ENCODE measurements around the gene HOXA3.

HOXA3 gene

GRCh38 chr7:27165089-27165995, 13.0 kb upstream of the HOXA3 start, which contains the start of gene HOXA9:
TSS of gene HOXA9 (minus strand) at chr7:27165537. CDS start at chr7:27165457, 80 bp downstream.
- peak; percentile 96 for DNase-seq

DNA sequence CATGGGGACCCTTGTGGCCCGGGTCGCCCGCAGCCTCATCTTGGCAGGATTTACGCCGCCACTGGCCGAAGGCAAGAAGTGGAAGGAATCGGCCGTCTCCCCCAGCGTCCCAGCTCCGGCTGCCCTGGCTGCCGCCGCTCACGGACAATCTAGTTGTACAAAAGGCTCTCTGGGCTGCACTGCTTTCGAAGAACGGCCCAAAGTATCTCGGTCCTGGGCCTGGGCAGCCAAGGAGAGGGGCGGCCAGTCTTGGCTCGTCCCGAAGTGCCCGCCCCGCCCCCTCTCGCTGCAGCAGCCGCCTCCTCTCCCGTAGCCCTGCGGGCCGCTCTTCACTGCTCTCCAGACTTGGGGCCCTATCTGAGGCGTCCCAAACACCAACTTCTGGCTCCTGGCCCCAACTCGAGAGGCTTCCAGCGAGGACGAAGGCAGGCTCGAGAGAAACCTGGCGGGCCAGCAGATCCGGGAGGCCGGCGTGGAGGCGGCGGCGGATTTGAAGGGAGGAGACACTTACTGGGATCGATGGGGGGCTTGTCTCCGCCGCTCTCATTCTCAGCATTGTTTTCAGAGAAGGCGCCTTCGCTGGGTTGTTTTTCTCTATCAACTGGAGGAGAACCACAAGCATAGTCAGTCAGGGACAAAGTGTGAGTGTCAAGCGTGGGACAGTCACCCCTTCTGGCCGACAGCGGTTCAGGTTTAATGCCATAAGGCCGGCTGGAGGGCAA, 12.1 kb upstream of the HOXA3 start:
- DNase-seq = peak; percentile 44

GRCh38 chr7:27164045-27164366, 11.6 kb upstream of the HOXA3 start:
- no peak for DNase-seq

DNA sequence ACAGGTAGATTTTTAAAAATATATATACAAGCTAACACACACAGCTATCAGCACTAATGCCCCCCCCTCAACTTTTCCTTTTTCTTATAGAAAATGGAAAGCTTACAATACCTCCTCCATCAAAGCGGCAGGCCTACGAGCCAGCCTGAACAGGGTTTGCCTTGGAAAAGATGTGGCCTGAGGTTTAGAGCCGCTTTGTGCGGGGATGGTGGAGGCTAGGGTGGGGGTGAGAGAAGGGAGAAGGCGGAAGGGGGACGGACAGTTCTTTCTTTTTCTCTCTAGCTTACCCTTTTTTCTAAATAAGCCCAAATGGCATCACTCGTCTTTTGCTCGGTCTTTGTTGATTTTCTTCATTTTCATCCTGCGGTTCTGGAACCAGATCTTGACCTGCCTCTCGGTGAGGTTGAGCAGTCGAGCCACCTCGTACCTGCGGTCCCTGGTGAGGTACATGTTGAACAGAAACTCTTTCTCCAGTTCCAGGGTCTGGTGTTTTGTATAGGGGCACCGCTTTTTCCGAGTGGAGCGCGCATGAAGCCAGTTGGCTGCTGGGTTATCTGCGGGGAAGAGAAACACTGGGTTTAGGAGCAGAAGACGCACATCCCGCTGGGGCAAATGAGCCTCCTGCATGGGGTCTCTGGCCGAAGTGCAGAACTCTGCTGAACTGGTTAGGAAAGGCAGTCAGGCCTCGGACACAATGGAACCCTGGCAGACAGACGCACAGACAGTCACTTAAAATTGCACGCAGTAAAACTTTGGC, 11.1 kb upstream of the HOXA3 start:
- no peak for DNase-seq

DNA sequence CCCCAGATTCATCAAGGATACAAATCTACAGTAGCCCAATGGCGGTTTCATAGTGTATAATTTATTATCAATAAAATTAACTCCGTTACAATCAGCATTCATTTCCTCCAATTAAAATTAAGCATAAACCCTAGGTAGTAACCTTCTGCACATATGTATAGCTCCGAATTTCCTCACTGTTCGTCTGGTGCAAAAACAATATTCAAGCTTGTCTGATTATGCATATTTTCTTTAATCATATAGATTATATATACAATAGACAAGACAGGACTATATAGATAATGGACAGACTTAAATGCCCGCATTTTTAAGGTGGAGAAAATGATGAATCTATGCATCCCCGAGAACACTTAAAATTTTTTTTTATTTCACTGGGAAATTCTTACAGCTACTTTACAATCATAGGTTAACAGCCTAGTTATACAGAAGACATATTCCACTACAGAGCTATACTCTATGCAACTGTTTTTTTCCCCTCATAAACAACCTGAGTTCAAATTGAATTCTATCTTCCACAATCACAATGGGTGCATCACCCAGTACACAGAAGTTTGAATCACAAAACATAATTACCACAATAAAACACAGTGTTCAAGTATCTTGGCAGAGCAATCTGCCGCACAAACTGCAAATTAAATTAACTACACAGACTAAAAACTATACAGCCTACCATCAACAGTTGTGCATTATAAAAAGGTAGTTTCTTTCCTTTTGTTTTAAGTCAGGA, 10.3 kb upstream of the HOXA3 start:
- DNase-seq = no peak

- DNase-seq = no peak
These were observed 9.6 kb upstream of the HOXA3 start for GRCh38 chr7:27161721-27162560.

DNA sequence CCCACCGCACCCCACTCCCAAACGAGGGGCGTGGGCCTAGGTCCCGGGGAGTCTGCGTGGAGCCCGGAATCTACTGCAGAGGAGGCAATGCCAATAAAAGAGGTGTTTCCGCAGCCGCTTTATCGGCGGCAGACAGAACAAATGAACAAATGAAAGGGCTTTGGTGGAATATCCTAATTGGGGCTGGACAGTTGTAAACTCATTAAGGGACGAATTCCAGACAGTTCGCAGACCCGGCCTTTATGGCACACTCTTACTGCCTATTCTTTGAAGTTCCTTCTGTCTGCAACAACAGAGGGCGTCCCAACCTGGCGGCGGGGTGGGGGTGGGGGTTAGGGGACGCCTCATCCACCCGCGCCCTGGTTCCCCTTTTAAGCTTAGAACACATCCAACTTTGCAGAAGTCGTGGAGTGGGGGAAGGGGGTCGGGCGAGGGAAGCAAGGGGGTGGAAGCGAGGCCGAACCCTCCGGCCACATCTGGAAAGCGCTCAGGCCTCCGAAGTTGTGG, 8.9 kb upstream of the HOXA3 start:
- no peak for DNase-seq

DNA sequence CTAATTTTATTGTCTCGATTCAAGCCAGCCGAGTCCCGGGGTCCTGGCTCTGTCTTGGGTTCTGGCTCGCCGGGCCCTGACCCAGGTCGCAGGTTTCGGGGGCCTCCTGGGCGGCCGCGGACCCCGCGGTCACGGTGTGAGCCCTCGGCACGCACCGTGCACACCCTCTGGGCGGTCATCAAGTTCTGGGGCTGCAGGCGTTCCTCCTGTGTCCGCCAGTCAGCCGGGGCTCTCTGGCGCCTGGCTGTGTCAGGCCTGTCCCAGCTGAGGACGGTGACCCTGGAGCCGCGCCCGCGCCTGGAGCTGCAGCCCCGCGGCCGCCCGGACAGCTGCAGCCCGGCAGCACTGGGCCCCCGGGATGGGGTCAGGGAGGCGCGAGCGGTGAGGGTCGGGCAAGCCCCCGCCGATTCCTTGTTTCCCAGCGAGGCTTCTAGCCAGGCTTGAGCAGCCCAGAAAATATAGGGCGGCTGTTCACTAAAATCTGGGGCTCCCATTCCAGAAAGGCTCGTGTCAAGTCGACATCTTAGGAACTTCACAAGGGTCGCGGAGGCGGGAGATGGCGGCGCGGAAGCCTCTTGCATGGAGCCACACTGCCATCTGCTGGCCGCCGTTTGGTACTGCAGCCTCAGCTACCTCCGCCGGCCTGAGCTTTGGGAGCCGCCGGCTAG, 8.3 kb upstream of the HOXA3 start:
- DNase-seq = peak; percentile 84

DNA sequence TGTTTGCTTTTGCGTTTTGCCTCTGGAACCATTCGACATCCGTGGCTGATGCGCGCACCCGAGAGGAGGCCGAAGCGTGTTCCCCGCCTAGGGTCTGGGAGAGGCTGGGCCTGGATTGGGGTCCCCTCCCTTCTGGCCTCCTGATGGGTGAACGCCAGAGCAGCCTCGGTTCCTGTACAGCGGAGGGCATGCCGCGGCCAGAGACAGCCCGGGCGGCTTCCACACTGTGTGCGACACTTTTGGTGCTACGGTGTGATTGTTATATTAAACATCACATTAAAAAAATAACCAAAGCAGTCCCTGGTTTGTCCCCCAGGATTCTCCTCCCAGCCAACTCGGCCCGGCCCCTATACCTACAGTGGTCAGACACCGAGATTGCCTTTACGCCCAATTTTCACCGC, 7.8 kb upstream of the HOXA3 start:
- DNase-seq = no peak

DNA sequence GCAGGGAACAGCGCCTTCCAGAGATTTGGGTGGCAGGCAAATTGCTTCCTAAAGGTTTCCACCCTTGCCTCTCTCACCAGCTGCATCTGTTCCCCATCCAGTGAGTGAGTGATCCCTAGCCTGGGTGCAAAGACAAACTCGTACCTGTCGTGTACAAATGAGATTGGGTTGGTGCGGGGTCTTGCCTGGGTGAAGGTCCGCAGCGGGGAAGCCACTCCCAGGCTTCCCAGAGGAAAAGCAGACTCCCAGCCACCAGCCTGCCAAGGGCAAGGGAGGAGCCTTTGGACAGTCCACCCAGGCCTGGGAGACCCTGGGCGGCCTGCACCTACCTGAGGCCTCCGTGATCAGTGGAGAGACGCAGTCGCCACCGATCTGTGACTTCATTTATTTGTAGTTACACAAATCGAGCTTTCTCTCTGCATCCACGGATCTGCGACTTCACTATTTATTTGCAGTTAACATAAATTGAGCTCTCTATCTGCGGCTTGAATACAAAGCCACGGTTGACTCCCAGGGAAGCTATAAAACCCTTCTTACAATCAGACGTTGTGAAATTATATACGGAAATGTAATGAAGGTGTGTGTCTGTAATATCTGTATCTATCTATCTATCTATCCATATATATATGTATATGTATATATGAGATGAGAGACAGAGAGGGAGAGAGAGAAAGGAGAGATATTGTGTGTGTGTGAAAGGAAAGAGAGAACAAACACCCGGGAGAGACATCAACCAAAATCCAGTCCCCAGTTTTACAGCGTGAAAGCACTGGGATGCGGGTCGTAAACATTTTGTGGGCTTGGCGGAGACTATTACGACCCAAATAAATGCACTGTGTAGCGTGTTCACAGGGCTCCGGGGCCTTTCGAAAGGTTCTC, 7.1 kb upstream of the HOXA3 start:
- no peak for DNase-seq

DNA sequence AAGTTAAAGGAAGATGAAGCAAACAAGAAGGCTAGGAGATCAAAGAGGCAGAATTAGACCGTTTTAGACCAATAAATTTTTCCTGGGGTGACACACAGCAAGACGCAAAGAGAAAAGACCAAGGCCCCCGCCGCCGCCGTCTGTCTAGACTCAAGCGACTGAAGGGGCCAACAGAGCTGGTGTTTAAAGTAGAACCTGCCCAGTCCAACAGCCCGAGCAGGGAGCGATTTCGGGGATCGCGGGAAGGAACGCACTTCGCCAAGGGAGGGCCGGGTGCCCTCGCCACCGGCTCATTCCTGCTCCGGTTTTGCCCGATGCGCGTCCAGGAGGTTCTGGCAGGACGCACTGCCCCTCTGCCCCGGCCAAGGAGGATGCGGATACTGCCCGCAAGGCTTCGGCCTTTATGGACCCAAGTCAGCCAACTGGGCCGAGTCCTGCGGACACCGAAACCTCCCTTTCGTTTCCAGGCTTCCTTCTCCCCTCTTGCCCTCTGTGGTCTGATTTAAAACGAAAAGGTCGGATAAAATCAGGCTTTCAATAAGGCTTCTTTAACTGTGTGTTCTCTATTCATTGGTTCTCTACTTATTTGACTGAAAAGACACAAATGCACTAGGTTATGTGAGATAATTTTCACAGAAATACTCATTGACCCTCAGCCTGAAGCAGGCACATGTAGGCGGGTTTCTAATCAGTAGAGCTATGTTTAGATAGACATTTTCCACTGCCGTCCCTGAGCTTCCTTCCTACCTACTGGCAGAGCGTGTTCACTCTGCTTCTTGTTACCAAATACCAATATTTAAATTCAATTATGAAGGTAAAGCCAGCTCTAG, 6.3 kb upstream of the HOXA3 start:
- no peak for DNase-seq

GRCh38 chr7:27157702-27158431, 5.5 kb upstream of the HOXA3 start:
- DNase-seq = no peak

DNA sequence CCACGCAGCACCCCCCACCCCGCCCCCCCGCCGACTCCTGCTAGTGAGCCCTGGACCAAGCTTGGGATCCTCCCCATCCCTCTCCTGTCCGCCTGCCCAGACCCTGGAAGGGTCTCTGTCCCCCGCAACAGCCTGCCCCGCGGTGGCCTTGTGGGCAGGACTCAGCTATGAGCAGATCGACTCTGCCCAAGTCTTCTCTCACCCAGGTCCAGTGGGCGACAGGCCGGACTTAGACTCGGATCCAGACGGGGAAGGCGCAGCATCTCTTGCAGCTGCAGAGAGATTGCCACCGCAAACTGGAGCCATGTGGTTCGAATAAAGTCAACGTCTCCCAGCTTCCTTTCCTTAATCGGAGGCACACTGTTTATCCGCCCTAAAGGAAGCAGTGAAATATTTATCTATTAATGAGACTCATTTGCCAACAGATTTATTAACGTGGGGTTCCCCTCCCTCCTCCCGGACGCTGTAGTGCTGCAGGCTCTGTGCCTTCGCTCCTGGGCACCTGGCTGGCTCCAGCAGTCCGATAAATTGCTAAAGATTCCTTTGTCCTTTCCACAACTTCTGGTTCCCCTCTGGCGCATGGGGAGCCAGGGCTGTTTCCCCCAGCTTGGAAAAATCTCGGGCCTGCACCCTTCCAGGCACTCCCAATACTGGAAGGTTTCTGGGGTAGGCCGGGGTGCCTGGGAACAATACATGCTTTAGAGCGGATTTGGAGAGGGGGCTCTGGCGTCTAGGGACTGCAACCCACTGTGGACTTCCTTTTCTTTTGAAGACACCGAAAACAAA, 4.7 kb upstream of the HOXA3 start:
- DNase-seq = no peak

DNA sequence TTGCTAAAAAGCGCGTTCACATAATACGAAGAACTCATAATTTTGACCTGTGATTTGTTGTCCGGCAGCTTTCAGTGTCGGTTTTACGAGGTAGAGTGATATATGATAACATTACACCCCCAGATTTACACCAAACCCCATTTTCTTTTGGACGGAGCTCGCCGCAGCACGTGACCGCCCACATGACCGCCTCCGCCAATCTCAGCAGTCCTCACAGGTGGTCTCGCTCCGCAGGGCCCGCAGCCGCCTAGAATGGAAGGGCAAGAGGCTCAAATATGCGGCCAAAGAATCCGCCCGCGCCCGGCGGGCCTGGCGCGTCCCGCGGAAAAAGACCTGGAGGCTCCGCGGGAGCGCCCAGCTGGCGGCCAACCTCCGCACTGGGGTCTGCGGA, 4.1 kb upstream of the HOXA3 start, which contains the start of gene HOXA7:
Gene HOXA7 (minus strand): TSS at position 168 of the 391 bp plus-strand sequence. CDS start 130 bp downstream, at position 38.
- DNase-seq = peak; percentile 77

DNA sequence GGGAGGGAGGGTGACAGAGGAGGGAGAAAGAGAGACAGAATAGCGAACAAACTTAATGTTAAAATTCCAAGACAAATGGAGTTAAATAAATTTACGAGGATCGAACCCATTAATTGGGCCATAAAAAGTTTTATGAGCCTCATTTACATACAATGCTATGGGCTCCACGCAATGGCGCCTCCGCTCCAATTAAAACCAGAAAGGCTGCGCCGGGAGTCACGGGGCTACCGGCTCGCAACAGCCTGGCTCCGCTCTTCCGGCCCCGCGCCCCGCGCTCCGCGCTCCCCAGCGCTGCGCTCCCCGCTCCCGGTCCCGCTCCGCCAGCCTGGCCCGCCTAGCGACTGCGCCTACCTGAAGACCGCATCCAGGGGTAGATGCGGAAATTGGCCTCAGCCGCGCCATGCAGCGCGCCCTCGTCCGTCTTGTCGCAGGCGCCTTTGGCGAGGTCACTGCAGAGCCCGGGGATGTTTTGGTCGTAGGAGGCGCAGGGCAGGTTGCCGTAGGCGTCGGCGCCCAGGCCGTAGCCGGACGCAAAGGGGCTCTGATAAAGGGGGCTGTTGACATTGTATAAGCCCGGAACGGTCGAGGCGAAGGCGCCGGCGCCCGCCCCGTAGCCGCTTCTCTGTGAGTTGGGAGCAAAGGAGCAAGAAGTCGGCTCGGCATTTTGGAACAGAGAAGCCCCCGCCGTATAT, 3.6 kb upstream of the HOXA3 start:
- DNase-seq = no peak
